Measurements from ENCODE around the gene PDLIM3. TPM values are rescaled to one million over a fixed set of nuclear protein-coding genes. Genes with fewer than 3 reads are reported as not detected.

PDLIM3 gene
- total and polyA plus RNA-seq, 2 donors (not counting 1 experiment from before 2014, with no cell fraction given), result 0.15 TPM; not detected in 1

GRCh38 chr4:185518069-185518468 is 17.2 kb downstream of the PDLIM3 start:
- ChIA-PET POLR2A (no interaction called here), CTCF (no interaction called here)
- DNase-seq, result no peak
- Histone ChIP-seq H3K27me3 (replicated peaks in 1 of 4; ENCODE audit: control extremely low read depth in 1 of 4, control insufficient read depth in 3 of 4, insufficient read depth in 4 of 4, low read length in 3 of 4) (peaks cover 0 to 26% (median 15%) of the 10 kb centered on the region in 4 experiments), H3K9me3 (ENCODE audit: control extremely low read depth in 1 of 3, control insufficient read depth in 2 of 3, insufficient read depth in 1 of 3, low read length in 2 of 3) (no peaks in the 10 kb centered on the region), H3K27ac (ENCODE audit: low read length in 2 of 2) (no peak overlapping the region), H3K9ac (ENCODE audit: low read length) (no peak overlapping the region), H3K4me3 (ENCODE audit: control extremely low read depth in 1 of 5, extremely low read depth in 1 of 5, insufficient read depth in 1 of 5, low read depth in 2 of 5, low read length in 4 of 5) (no peak overlapping the region), H3K4me1 (ENCODE audit: control insufficient read depth in 2 of 2, insufficient read depth in 2 of 2, low read length in 2 of 2) (peaks cover 4 to 5% of the 10 kb centered on the region in 2 donors), H3K36me3 (replicated peaks in 1 of 2; ENCODE audit: control extremely low read depth in 1 of 2, control insufficient read depth in 1 of 2, extremely low read depth in 1 of 2, insufficient read depth in 2 of 2, low read length in 1 of 2) (no peaks in the 10 kb centered on the region), H3K4me2 (replicated peaks; ENCODE audit: low read depth, low read length, poor library complexity, severe bottlenecking) (no peak overlapping the region), H4K20me1 (ENCODE audit: control insufficient read depth, insufficient read depth, low read length, poor library complexity, severe bottlenecking) (no peaks in the 10 kb centered on the region), H2AFZ (ENCODE audit: insufficient read depth, low read depth, low read length, poor library complexity, severe bottlenecking) (no peak overlapping the region), H3K79me2 (ENCODE audit: control insufficient read depth, insufficient read depth, low read length) (no peaks in the 10 kb centered on the region)
- intact Hi-C loops (cut with micrococcal nuclease), result no loop called here
- Mint-ChIP-seq H3K4me1 (peaks cover 4% of the 10 kb centered on the region), H3K4me3 (no peak overlapping the region), H3K27me3 (peaks cover 37% of the 10 kb centered on the region), H3K27ac (no peak overlapping the region), H3K9me3 (ENCODE audit: insufficient read depth) (no peaks in the 10 kb centered on the region)
- no peak for TF ChIP-seq EZH2 (IDR thresholded peaks at IDR 0.05; ENCODE audit: borderline replicate concordance, insufficient read depth, low read depth, low read length, poor library complexity, severe bottlenecking)
- TF ChIP-seq CTCF (IDR thresholded peaks at IDR 0.05), result no peak
- no peak for ATAC-seq (ENCODE audit: low read depth)

- H3K27ac Mint-ChIP-seq, result no peak overlapping the region
- peaks cover 4% of the 10 kb centered on the region for H3K4me1 Mint-ChIP-seq
- H3K27me3 ChIP-seq (replicated peaks in 1 of 4; ENCODE audit: control extremely low read depth in 1 of 4, control insufficient read depth in 3 of 4, insufficient read depth in 4 of 4, low read length in 3 of 4), result peaks cover 0 to 32% (median 18%) of the 10 kb centered on the region in 4 experiments
- H3K9me3 Mint-ChIP-seq (ENCODE audit: insufficient read depth), result no peaks in the 10 kb centered on the region
- intact Hi-C loops (cut with micrococcal nuclease), result no loop called here
- H3K4me3 Mint-ChIP-seq, result no peak overlapping the region
- H3K36me3 ChIP-seq (replicated peaks in 1 of 2; ENCODE audit: control extremely low read depth in 1 of 2, control insufficient read depth in 1 of 2, extremely low read depth in 1 of 2, insufficient read depth in 2 of 2, low read length in 1 of 2), result no peaks in the 10 kb centered on the region
- H3K27ac ChIP-seq (ENCODE audit: low read length in 2 of 2), result no peak overlapping the region
- no peaks in the 10 kb centered on the region for H3K79me2 ChIP-seq (ENCODE audit: control insufficient read depth, insufficient read depth, low read length)
- no peak overlapping the region for H2AFZ ChIP-seq (ENCODE audit: insufficient read depth, low read depth, low read length, poor library complexity, severe bottlenecking)
- CTCF ChIA-PET, result interaction anchor here (0.9 kb wide), 1 partner anchor 82 kb away, joined by 3 read pairs; no protein-coding TSS in a partner anchor
- H3K4me1 ChIP-seq (ENCODE audit: control insufficient read depth in 2 of 2, insufficient read depth in 2 of 2, low read length in 2 of 2), result peaks cover 4 to 7% of the 10 kb centered on the region in 2 donors
- no peak for TF ChIP-seq CTCF (IDR thresholded peaks at IDR 0.05)
- TF ChIP-seq EZH2 (IDR thresholded peaks at IDR 0.05; ENCODE audit: borderline replicate concordance, insufficient read depth, low read depth, low read length, poor library complexity, severe bottlenecking), result no peak
- WGBS (ENCODE audit: insufficient coverage), result no CpG with 5 or more reads among the region's 4 CpGs
- ATAC-seq (ENCODE audit: low read depth) (no peak), DNase-seq (no peak)
- POLR2A ChIA-PET, result no interaction called here
- no peak overlapping the region for H3K9ac ChIP-seq (ENCODE audit: low read length)
- no peaks in the 10 kb centered on the region for H4K20me1 ChIP-seq (ENCODE audit: control insufficient read depth, insufficient read depth, low read length, poor library complexity, severe bottlenecking)
- peaks cover 55% of the 10 kb centered on the region for H3K27me3 Mint-ChIP-seq
- H3K4me2 ChIP-seq (replicated peaks; ENCODE audit: low read depth, low read length, poor library complexity, severe bottlenecking), result no peak overlapping the region
- H3K9me3 ChIP-seq (ENCODE audit: control extremely low read depth in 1 of 3, control insufficient read depth in 2 of 3, insufficient read depth in 1 of 3, low read length in 2 of 3), result no peaks in the 10 kb centered on the region
- no peak overlapping the region for H3K4me3 ChIP-seq (ENCODE audit: control extremely low read depth in 1 of 5, extremely low read depth in 1 of 5, insufficient read depth in 1 of 5, low read depth in 2 of 5, low read length in 4 of 5)
Observed at GRCh38 chr4:185515248-185515647, 20.1 kb downstream of the PDLIM3 start.
